ENCODE measurements around the gene PPP1R16B. TPM values are rescaled to one million over a fixed set of nuclear protein-coding genes. Genes with fewer than 3 reads are reported as not detected.

Gene PPP1R16B
- total RNA-seq, 6 experiments from 2014 or later: 0.62 to 4.0 (median 2.3) TPM

DNA sequence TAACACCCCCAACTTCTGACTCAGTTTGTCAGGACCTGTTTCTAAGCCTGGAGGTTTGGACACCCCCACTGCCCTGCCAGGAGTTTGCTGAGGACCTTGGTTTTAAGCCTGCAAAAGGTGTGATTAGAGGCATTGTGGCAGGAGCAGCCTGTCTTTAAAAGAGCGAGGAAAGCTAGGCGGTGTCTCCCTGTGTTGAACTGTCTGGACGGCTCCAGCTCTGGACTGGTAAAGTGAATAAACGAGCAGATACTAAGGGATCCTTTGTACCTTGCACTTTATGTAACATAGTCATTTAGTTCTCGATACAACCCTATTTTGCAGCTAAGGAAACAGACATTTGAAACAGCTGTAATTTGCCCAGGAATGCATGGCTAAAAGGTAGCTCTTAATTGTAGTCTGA lies 135.1 kb downstream of the PPP1R16B start:
- Histone ChIP-seq H3K36me3 (no peaks in the 10 kb centered on the region), H3K4me1 (no peaks in the 10 kb centered on the region), H3K27me3 (no peaks in the 10 kb centered on the region), H3K9me3 (no peaks in the 10 kb centered on the region), H3K4me3 (no peak overlapping the region), H3K27ac (no peak overlapping the region)
- no peak for TF ChIP-seq POLR2A (IDR thresholded peaks at IDR 0.05)
- TF ChIP-seq, protein P1, sequence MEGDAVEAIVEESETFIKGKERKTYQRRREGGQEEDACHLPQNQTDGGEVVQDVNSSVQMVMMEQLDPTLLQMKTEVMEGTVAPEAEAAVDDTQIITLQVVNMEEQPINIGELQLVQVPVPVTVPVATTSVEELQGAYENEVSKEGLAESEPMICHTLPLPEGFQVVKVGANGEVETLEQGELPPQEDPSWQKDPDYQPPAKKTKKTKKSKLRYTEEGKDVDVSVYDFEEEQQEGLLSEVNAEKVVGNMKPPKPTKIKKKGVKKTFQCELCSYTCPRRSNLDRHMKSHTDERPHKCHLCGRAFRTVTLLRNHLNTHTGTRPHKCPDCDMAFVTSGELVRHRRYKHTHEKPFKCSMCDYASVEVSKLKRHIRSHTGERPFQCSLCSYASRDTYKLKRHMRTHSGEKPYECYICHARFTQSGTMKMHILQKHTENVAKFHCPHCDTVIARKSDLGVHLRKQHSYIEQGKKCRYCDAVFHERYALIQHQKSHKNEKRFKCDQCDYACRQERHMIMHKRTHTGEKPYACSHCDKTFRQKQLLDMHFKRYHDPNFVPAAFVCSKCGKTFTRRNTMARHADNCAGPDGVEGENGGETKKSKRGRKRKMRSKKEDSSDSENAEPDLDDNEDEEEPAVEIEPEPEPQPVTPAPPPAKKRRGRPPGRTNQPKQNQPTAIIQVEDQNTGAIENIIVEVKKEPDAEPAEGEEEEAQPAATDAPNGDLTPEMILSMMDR (IDR thresholded peaks at IDR 0.05): no peak
- 79% methylated on average over 4 of the region's 5 CpGs for WGBS (ENCODE audit: insufficient coverage, low coverage, low lambda C conversion rate, missing lambda C conversion rate)
- intact Hi-C loops (cut with DNase I): no loop called here
- no peak for ATAC-seq
- DNase-seq: no peak

DNA sequence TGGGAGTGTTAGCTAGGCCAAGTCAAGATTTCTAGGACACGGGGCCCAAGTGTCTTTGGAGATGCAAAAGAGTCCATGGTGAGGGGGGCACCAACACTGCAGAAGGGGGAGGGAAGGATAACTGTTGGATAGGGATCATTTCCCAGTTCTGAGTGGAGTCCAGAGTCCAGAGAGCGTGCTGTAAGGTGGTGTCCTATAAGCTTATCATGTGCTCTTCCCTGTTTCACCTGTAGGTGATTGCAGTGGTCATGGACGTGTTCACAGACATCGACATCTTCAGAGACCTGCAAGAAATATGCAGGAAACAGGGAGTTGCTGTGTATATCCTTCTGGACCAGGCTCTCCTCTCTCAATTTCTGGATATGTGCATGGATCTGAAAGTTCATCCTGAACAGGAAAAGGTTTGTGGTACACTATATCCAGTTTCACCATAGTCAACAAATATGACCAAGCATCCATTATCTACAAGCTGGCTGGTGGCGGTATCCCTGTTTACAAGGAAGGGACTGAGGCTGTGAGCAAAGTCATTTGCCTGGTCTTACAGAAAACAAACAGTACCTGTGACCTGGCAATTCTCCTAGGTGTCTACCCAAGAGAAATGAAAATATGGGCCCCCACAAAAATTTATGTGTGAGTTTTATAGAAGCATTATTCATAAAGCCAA lies 136.4 kb downstream of the PPP1R16B start:
- Histone ChIP-seq H3K36me3 (no peaks in the 10 kb centered on the region), H3K27me3 (no peaks in the 10 kb centered on the region), H3K4me3 (no peak overlapping the region), H3K4me1 (no peaks in the 10 kb centered on the region), H3K9me3 (no peaks in the 10 kb centered on the region), H3K27ac (no peak overlapping the region)
- no peak for DNase-seq
- ATAC-seq: peak in 1 of 4 donors; percentile 20
- 96% methylated on average over 4 of the region's 5 CpGs for WGBS (ENCODE audit: insufficient coverage, low coverage, low lambda C conversion rate, missing lambda C conversion rate)
- intact Hi-C loops (cut with DNase I): no loop called here
- TF ChIP-seq POLR2A (IDR thresholded peaks at IDR 0.05): no peak
- TF ChIP-seq, protein P1 (IDR thresholded peaks at IDR 0.05): no peak

DNA sequence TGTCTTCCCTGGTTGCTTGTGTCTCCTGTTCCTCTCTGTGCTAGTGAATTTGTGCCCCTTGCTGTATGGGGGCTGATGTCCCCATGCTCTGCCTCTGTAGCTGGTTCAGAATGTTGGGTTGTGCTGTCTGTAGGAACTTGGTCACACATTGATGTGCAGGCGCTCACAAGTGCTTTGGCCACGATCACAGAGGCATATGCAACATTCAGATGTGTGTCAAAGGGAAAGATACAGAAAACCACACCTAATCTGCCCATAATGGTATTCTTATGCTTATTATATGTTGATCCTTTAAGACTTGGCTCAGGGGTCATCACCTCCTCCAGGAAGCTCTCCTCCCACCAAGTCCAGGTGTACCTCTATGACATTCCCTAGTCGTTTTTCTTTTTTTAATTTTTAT lies 139.5 kb downstream of the PPP1R16B start:
- 81% methylated on average over 3 of the region's 3 CpGs for WGBS (ENCODE audit: insufficient coverage, low coverage, low lambda C conversion rate, missing lambda C conversion rate)
- Histone ChIP-seq H3K36me3 (no peaks in the 10 kb centered on the region), H3K27ac (no peak overlapping the region), H3K9me3 (no peaks in the 10 kb centered on the region), H3K4me1 (no peaks in the 10 kb centered on the region), H3K27me3 (no peaks in the 10 kb centered on the region), H3K4me3 (no peak overlapping the region)
- ATAC-seq (no peak), DNase-seq (no peak)
- intact Hi-C loops (cut with DNase I): no loop called here
- TF ChIP-seq, protein P1 (IDR thresholded peaks at IDR 0.05): no peak
- TF ChIP-seq POLR2A (IDR thresholded peaks at IDR 0.05): no peak

GRCh38 chr20:38946836-38947235 lies 141.3 kb downstream of the PPP1R16B start:
- ATAC-seq: no peak
- no peaks in the 10 kb centered on the region for H3K4me1 ChIP-seq
- no peaks in the 10 kb centered on the region for H3K36me3 ChIP-seq
- no peaks in the 10 kb centered on the region for H3K27me3 ChIP-seq
- WGBS (ENCODE audit: insufficient coverage, low coverage, low lambda C conversion rate, missing lambda C conversion rate): 96% methylated on average over 3 of the region's 3 CpGs
- TF ChIP-seq, protein P1 (IDR thresholded peaks at IDR 0.05): no peak
- TF ChIP-seq POLR2A (IDR thresholded peaks at IDR 0.05): no peak
- no peaks in the 10 kb centered on the region for H3K9me3 ChIP-seq
- H3K4me3 ChIP-seq: no peak overlapping the region
- DNase-seq: no peak
- intact Hi-C loops (cut with DNase I): no loop called here
- no peak overlapping the region for H3K27ac ChIP-seq

All from right lobe of liver (tissue), 6 donors.